Aorta (tissue), 5 donors: ENCODE measurements around the gene TXNDC8. TPM values are rescaled to one million over a fixed set of nuclear protein-coding genes. Genes with fewer than 3 reads are reported as not detected.

Experiments used
- ATAC-seq: fragments of 200-7000 bp; cut with Tn5 transposase; one replicate; pipeline ENCODE4 v1.9.1; 2022; ENCODE audit warnings: moderate library complexity; ENCODE audit not compliant: low FRiP score
- DNase-seq, 2 donors: peaks; one replicate each; pipeline ENCODE4 v3.0.0-alpha.2; 2020
- H3K27ac ChIP-seq, 2 donors: one replicate each; pipeline ENCODE4 v1.5.1; 2013; ENCODE audit warnings: low read length in 2 of 2, mild to moderate bottlenecking in 2 of 2, moderate library complexity in 2 of 2, control low read depth in 1 of 2, inconsistent platforms in 1 of 2, low read depth in 1 of 2
- H3K27me3 ChIP-seq, 2 donors: one replicate each; pipeline ENCODE4 v1.6.1; 2013; ENCODE audit warnings: control low read depth in 1 of 2, low read length in 1 of 2, mild to moderate bottlenecking in 1 of 2, moderate library complexity in 1 of 2; ENCODE audit not compliant: insufficient read depth in 2 of 2, control insufficient read depth in 1 of 2
- H3K36me3 ChIP-seq, 2 donors: one replicate each; pipeline ENCODE4 v1.6.1; 2013; ENCODE audit warnings: control low read depth in 1 of 2, low read length in 1 of 2, mild to moderate bottlenecking in 1 of 2; ENCODE audit not compliant: insufficient read depth in 2 of 2, control insufficient read depth in 1 of 2
- H3K4me1 ChIP-seq, 2 donors: one replicate each; pipeline ENCODE4 v1.6.1; 2013; ENCODE audit warnings: low read length in 2 of 2, control low read depth in 1 of 2, mild to moderate bottlenecking in 1 of 2, moderate library complexity in 1 of 2; ENCODE audit not compliant: insufficient read depth in 2 of 2, control insufficient read depth in 1 of 2
- H3K4me3 ChIP-seq, 2 donors: one replicate each; pipeline ENCODE4 v1.5.1; 2013; ENCODE audit warnings: low read length in 2 of 2, control low read depth in 1 of 2, mild to moderate bottlenecking in 1 of 2
- H3K9me3 ChIP-seq: one replicate; pipeline ENCODE4 v1.6.1; 2013; ENCODE audit warnings: mild to moderate bottlenecking, low read length; ENCODE audit not compliant: control insufficient read depth
- WGBS, 2 donors: extraction: QIAGEN DNeasy Blood & Tissue Kit; methylation state at CpG; one replicate each; pipeline ENCODE4 v1.1.7; 2013; 5-methylcytosine and 5-hydroxymethylcytosine counted together
- intact Hi-C, 2 donors: fragments of 100-400 bp; cut with DNase I; formaldehyde crosslinking; loops; one replicate each; pipeline versions ENCODE4 v1.14.2 to v1.15.0; 2022
- polyA plus RNA-seq, 2 donors: library from polyadenylated mRNA; stranded (reverse); fragments of 200-250 nt; gene quantifications; one replicate each; pipeline ENCODE4 v1.2.3, GENCODE V29; 2013
- total RNA-seq, 2 donors: library from RNA; stranded (reverse); fragmentation: NEBNext Ultra II Directional; extraction: Animal tissue kit (Norgen Biotek cat#: 25700); gene quantifications; one replicate each; pipeline ENCODE4 v1.2.1, GENCODE V29; 2021
- donor health status: healthy with polysubstance abuse.
- donor health status: Bipolar disorder and iron deficiency.
- donor health status: DM: no; HTN: no; CAD: no.
- donor health status: DM: no; HTN: no; CAD: no.
- donor health status: DM: yes; HTN: yes; CAD: no.

Gene TXNDC8
- total and polyA plus RNA-seq, 4 donors: not detected

DNA sequence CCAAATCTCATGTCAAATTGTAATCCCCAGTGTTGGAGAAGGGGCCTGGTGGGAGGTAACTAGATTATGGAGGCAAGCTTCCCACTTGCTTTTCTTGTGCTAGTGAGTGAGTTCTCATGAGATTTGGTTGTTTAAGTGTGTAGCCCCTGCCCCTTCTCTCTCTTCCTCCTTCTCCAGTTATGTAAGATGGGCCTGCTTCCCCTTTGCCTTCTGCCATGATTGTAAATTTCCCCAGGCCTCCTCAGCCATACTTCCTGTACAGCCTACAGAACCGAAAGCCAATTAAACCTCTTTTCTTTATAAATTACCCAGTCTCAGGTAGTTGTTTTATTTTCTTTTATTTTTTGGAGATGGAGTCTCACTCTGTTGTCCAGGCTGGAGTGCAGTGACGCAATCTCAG, 18.2 kb upstream of the TXNDC8 start:
- WGBS, 2 donors: 95 to 98% methylated on average over 2 of the region's 2 CpGs
- H3K27me3 ChIP-seq: no peaks in the 10 kb centered on the region
- H3K9me3 ChIP-seq: no peaks in the 10 kb centered on the region
- H3K4me3 ChIP-seq: no peak overlapping the region
- H3K4me1 ChIP-seq: no peaks in the 10 kb centered on the region
- DNase-seq: no peak
- intact Hi-C loops: no loop called here
- H3K27ac ChIP-seq: no peak overlapping the region
- H3K36me3 ChIP-seq: no peaks in the 10 kb centered on the region
- no peak for ATAC-seq

DNA sequence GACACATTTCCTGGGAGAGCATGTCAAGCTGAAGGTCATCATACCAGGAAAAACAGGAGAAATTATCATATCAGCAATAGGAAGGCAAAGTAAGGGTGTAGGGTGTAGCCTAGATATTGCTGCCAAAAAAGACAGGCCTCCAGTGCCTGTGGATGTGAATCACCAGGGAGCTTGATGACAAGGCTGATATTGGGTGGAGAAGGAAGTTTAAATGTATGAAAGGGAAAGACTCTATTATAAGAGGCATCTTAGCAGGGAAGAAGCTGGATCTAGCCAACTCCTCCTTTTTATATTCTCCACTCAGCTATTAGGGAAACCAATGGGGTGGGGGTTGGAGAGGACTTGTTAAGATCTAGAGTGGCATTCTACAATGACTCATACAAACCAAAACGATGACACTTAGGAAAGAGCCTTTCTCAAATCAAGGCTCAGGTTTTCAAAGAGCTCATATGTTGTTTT, 13.4 kb upstream of the TXNDC8 start:
- intact Hi-C loops: no loop called here
- 42% methylated on average over 1 of the region's 1 CpG for WGBS, 2 donors

DNA sequence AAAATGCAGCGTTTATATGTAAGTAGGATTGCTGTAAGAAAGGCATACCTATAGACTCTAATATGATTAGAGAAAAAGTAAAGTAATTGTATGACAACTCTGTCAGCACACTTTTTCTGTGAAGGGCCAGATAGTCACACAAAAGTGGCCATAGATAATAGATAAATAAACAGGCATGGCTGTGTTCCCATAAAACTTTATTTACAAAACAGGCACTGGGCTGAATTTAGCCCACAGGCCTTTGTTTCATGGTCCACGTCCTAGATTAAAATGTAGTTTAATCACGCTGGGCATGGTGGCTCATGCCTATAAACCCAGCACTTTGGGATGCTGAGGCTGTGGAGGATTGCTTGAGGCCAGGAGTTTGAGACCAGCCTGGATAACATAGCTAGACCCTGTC, 8.7 kb upstream of the TXNDC8 start:
- WGBS, 2 donors: 29 to 47% methylated on average over 3 of the region's 3 CpGs
- H3K4me3 ChIP-seq: no peak overlapping the region
- H3K9me3 ChIP-seq: no peaks in the 10 kb centered on the region
- no peaks in the 10 kb centered on the region for H3K36me3 ChIP-seq
- no peaks in the 10 kb centered on the region for H3K4me1 ChIP-seq
- no peak overlapping the region for H3K27ac ChIP-seq
- H3K27me3 ChIP-seq: no peaks in the 10 kb centered on the region
- intact Hi-C loops: no loop called here
- no peak for DNase-seq
- ATAC-seq: no peak

More for the DNA sequence above, 13.4 kb upstream of the TXNDC8 start:
- Histone ChIP-seq H3K36me3 (no peaks in the 10 kb centered on the region), H3K9me3 (no peaks in the 10 kb centered on the region), H3K4me1 (no peaks in the 10 kb centered on the region), H3K27me3 (no peaks in the 10 kb centered on the region), H3K4me3 (no peak overlapping the region), H3K27ac (no peak overlapping the region)
- no peak for DNase-seq
- no peak for ATAC-seq

DNA sequence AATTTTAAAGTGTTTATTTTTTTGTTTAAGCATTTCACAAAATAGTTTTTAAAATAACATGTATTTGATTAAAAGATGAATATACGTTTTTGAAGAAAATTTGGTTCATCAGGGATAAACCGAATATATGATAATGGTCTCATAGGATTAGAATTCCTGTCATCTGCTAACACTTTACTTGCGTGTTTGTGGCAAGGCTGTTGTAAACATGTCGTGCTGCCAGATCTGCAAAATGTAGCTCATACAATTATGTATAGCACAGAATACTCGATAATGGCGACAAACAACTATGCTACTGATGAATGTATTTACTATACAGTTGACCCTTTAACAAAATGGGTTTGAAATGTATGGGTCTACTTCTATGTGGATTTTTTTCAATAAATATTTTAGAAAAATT, 7.2 kb upstream of the TXNDC8 start:
- intact Hi-C loops: no loop called here
- Histone ChIP-seq H3K27ac (no peak overlapping the region), H3K4me1 (no peaks in the 10 kb centered on the region), H3K9me3 (no peaks in the 10 kb centered on the region), H3K4me3 (no peak overlapping the region), H3K36me3 (no peaks in the 10 kb centered on the region), H3K27me3 (no peaks in the 10 kb centered on the region)
- ATAC-seq (no peak), DNase-seq (no peak)
- WGBS, 2 donors: 89% methylated on average over 6 of the region's 6 CpGs

DNA sequence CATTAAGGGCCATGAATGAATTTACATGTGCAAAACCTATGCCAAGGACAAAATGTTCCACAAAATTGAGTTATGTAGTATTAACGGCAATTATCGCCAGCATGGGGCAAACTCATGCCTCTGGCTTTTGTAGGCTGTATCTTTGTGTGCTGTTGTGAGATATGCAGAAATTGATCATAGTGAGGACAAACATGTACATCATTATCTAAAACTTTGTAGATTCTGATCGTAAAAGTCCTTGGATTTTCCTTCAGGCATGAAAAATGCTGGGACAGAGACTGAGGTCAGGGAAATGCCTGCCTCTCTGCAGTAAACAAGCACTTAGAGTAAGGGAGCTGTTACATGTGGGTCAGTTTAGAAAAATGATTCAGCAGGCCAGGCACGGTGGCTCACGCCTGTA, 5.9 kb upstream of the TXNDC8 start:
- intact Hi-C loops: no loop called here

DNA sequence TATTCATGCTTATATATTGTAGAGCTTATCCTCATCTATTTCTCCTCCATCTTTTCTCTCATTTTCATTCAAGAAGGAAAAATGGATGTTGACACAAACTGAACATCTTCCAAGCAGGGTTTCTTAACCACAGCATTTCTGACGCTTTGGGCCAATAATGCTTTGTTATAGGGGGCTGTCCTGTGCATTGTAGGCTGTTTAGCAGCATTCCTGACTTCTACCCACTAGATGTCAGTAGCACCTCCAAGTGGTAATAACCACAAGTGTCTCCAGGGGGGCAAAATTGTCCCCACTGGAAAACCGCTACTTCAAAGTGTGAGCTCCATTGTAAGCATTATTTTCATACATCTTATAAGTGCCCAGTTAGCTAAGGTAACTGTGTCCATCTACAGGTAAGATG, 2.6 kb upstream of the TXNDC8 start:
- Histone ChIP-seq H3K9me3 (no peaks in the 10 kb centered on the region), H3K4me3 (no peak overlapping the region), H3K27me3 (no peaks in the 10 kb centered on the region), H3K36me3 (no peaks in the 10 kb centered on the region), H3K4me1 (no peaks in the 10 kb centered on the region), H3K27ac (no peak overlapping the region)
- intact Hi-C loops: no loop called here
- DNase-seq (no peak), ATAC-seq (no peak)
- WGBS, 2 donors: 77 to 82% methylated on average over 2 of the region's 2 CpGs

More for the DNA sequence above, 5.9 kb upstream of the TXNDC8 start:
- Histone ChIP-seq H3K27ac (no peak overlapping the region), H3K4me3 (no peak overlapping the region), H3K4me1 (no peaks in the 10 kb centered on the region), H3K36me3 (no peaks in the 10 kb centered on the region), H3K27me3 (no peaks in the 10 kb centered on the region), H3K9me3 (no peaks in the 10 kb centered on the region)
- ATAC-seq: no peak
- no peak for DNase-seq
- 87% methylated on average over 5 of the region's 5 CpGs for WGBS, 2 donors

DNA sequence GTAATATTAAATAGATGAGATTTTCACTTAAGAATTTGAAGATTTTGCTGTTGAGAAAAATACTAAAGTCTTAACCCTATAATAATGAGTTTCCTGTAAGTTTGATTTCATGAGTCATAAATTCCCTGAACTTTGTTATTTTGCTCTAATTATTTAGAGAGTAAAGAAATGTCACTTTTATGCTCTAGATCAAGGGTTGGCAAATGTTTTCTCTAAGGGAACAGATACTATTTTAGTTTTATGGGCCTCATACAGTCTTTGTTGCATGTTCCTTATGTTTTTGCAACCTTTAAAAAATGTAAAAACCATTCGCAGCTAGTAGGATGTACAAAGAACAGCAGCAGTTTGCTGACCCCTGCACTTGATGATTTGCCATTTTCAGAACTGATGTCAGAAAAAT, 480 bp upstream of the TXNDC8 start:
- intact Hi-C loops: no loop called here
- H3K4me1 ChIP-seq: no peaks in the 10 kb centered on the region
- H3K27me3 ChIP-seq: no peaks in the 10 kb centered on the region
- 9 to 16% methylated on average over 1 of the region's 1 CpG for WGBS, 2 donors
- no peaks in the 10 kb centered on the region for H3K36me3 ChIP-seq
- no peak overlapping the region for H3K4me3 ChIP-seq
- H3K9me3 ChIP-seq: no peaks in the 10 kb centered on the region
- no peak for DNase-seq
- no peak for ATAC-seq
- H3K27ac ChIP-seq: no peak overlapping the region

DNA sequence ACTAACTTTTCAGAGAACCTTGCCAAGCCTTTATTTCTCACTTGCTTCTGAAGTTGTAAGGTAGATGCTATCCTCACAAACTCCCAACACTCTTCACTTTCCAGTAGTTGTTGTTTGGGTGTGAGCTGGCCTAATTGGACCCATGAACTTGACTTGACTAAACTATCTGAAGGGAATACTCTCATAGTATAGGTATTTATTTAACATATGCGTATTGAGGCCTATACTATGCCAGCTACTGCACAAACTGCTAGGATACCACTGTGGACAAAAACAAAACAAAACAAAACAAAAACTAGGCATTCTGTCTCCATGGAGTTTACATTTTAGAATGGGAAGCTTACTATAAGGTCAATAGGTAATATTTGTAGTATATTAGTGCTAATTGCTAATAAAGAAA, 1.3 kb downstream of the TXNDC8 start:
- DNase-seq (no peak), ATAC-seq (no peak)
- H3K4me3 ChIP-seq: no peak overlapping the region
- H3K27ac ChIP-seq: no peak overlapping the region
- 93 to 95% methylated on average over 1 of the region's 1 CpG for WGBS, 2 donors
- no peaks in the 10 kb centered on the region for H3K36me3 ChIP-seq
- no peaks in the 10 kb centered on the region for H3K9me3 ChIP-seq
- no peaks in the 10 kb centered on the region for H3K4me1 ChIP-seq
- no peaks in the 10 kb centered on the region for H3K27me3 ChIP-seq
- intact Hi-C loops: no loop called here

DNA sequence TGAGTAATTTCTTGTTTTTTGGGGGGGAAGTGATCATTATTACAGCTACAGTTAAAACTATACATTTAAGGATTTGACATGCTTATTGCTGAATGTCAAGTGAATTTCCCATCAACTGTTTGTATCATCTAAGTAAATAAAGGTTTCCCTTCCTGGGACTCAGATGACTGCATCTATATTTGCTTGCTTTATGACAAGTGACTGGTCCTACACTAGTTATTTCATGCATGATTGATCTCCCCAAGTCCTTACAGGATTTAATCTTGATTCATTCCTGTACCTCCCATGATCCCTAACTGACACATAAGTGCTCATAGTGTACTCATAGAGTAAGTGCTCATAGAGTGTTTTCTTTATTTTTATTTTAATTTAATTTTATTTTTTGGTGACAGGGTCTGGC, 2.8 kb downstream of the TXNDC8 start:
- peaks cover 2% of the 10 kb centered on the region for H3K9me3 ChIP-seq
- H3K36me3 ChIP-seq: no peaks in the 10 kb centered on the region
- H3K27ac ChIP-seq: no peak overlapping the region
- no peaks in the 10 kb centered on the region for H3K4me1 ChIP-seq
- DNase-seq: no peak
- ATAC-seq: no peak
- intact Hi-C loops: no loop called here
- H3K27me3 ChIP-seq: no peaks in the 10 kb centered on the region
- no peak overlapping the region for H3K4me3 ChIP-seq
